Adrenal gland (tissue), 5 donors: ENCODE data around the gene PPM1L.

ENCODE experiments used
- CTCF ChIP-seq, 6 experiments: fragments of 450-650 bp in 4 of 6; fragments of 200-600 bp in 2 of 6; sonication (generic) in 1 of 6; IDR thresholded peaks; 1 replicate in 5 of 6; 2 replicates in 1 of 6; pipeline versions ENCODE4 v1.5.1 to v1.8.0; 2016 to 2021; ENCODE audit warnings: antibody characterized with exemption in 6 of 6, mild to moderate bottlenecking in 2 of 6, moderate library complexity in 1 of 6
- POLR2A ChIP-seq, 2 donors: fragments of 450-650 bp; IDR thresholded peaks; one replicate each; pipeline ENCODE4 v1.6.1; 2017; ENCODE audit warnings: antibody characterized with exemption in 2 of 2, mild to moderate bottlenecking in 2 of 2, moderate library complexity in 1 of 2
- donor health status: DM: no; HTN: no; CAD: no.

DNA sequence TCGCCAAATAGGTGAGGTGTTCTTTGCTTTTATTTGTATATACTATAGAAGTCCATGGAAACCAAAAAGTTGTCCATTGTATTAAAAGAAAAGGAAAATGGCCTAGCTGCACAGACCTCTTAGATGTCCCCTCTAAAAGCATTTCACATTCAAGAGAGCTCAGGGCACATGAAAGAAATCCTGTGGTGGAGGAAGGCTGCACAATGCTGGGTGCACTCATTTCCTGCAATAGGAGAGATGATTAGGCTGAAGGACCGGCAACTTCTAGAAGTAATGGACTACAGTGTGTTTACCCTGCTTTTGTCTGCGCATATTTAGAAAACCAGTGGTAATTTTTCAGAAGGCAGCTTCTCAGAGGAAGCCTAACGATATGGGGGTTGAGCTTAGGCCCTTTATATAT lies 25.4 kb downstream of the PPM1L start:
- TF ChIP-seq CTCF (IDR thresholded peaks at IDR 0.05) (no peak), POLR2A (IDR thresholded peaks at IDR 0.05) (no peak)
